ENCODE measurements around the gene RNF7. TPM values are rescaled to one million over a fixed set of nuclear protein-coding genes. Genes with fewer than 3 reads are reported as not detected.

RNF7 gene
- polyA plus RNA-seq, 1 donor: 110 TPM

DNA sequence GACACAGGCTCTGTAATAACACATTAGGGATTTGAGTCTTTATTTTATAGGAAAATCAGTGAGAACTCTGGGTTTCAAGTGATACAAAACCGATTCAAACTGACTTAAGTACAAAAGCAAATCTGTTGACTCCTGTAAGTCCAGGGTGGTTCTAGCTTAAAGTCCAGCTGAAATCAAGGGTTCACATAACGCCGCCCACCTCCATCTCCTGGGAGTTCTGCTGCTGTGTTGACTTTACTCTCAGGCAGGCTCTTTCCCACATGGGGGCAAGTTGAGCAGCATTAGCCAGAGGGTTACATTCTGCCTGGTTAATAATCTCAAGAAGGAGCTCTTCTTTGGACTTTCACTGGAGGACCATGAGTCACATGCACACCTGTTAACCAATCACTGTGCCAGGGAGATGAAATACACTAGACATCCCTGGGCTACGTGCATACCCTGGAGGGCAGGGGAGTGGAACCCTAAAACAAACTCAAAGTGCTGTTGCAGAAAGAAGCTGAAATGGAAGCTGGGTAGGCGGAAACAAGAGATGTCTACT, 9.7 kb upstream of the RNF7 start:
- no peaks in the 10 kb centered on the region for H3K9me3 ChIP-seq (ENCODE audit: control insufficient read depth, low read depth, low read length)
- DNase-seq: peak; percentile 45 to 83
- H3K4me3 ChIP-seq (ENCODE audit: low read length): no peak overlapping the region
- peaks cover 4% of the 10 kb centered on the region for H3K4me1 ChIP-seq (ENCODE audit: control insufficient read depth, insufficient read depth, low read length)
- no peaks in the 10 kb centered on the region for H3K27me3 ChIP-seq (ENCODE audit: control insufficient read depth, insufficient read depth, low read length)
- no peaks in the 10 kb centered on the region for H3K36me3 ChIP-seq (ENCODE audit: control insufficient read depth, insufficient read depth, low read length)
- peak overlapping the region; percentile 34 for H3K27ac ChIP-seq (ENCODE audit: low read length)
- WGBS (ENCODE audit: insufficient coverage, low lambda C conversion rate): 100% methylated on average over 1 of the region's 5 CpGs

- no peak for DNase-seq
- no peaks in the 10 kb centered on the region for H3K27me3 ChIP-seq (ENCODE audit: control insufficient read depth, insufficient read depth, low read length)
- no peak overlapping the region for H3K4me3 ChIP-seq (ENCODE audit: low read length)
- no peaks in the 10 kb centered on the region for H3K9me3 ChIP-seq (ENCODE audit: control insufficient read depth, low read depth, low read length)
- WGBS (ENCODE audit: insufficient coverage, low lambda C conversion rate): 86% methylated on average over 2 of the region's 4 CpGs
- H3K27ac ChIP-seq (ENCODE audit: low read length): no peak overlapping the region
- peaks cover 4% of the 10 kb centered on the region for H3K4me1 ChIP-seq (ENCODE audit: control insufficient read depth, insufficient read depth, low read length)
- H3K36me3 ChIP-seq (ENCODE audit: control insufficient read depth, insufficient read depth, low read length): no peaks in the 10 kb centered on the region
These were observed 8.9 kb upstream of the RNF7 start for GRCh38 chr3:141729240-141729639.

- H3K9me3 ChIP-seq (ENCODE audit: control insufficient read depth, low read depth, low read length): no peaks in the 10 kb centered on the region
- H3K27ac ChIP-seq (ENCODE audit: low read length): no peak overlapping the region
- peaks cover 5% of the 10 kb centered on the region for H3K4me1 ChIP-seq (ENCODE audit: control insufficient read depth, insufficient read depth, low read length)
- H3K27me3 ChIP-seq (ENCODE audit: control insufficient read depth, insufficient read depth, low read length): no peaks in the 10 kb centered on the region
- H3K4me3 ChIP-seq (ENCODE audit: low read length): no peak overlapping the region
- H3K36me3 ChIP-seq (ENCODE audit: control insufficient read depth, insufficient read depth, low read length): no peaks in the 10 kb centered on the region
- no peak for DNase-seq
These were observed 2.9 kb upstream of the RNF7 start for GRCh38 chr3:141735176-141735575.

GRCh38 chr3:141735770-141736465, 2.2 kb upstream of the RNF7 start:
- no peak for DNase-seq
- 88% methylated on average over 4 of the region's 7 CpGs for WGBS (ENCODE audit: insufficient coverage, low lambda C conversion rate)
- H3K4me3 ChIP-seq (ENCODE audit: low read length): no peak overlapping the region
- no peaks in the 10 kb centered on the region for H3K27me3 ChIP-seq (ENCODE audit: control insufficient read depth, insufficient read depth, low read length)
- no peaks in the 10 kb centered on the region for H3K9me3 ChIP-seq (ENCODE audit: control insufficient read depth, low read depth, low read length)
- H3K4me1 ChIP-seq (ENCODE audit: control insufficient read depth, insufficient read depth, low read length): peaks cover 8% of the 10 kb centered on the region
- no peak overlapping the region for H3K27ac ChIP-seq (ENCODE audit: low read length)
- no peaks in the 10 kb centered on the region for H3K36me3 ChIP-seq (ENCODE audit: control insufficient read depth, insufficient read depth, low read length)

- Histone ChIP-seq H3K4me3 (ENCODE audit: low read length) (no peak overlapping the region), H3K9me3 (ENCODE audit: control insufficient read depth, low read depth, low read length) (no peaks in the 10 kb centered on the region), H3K27me3 (ENCODE audit: control insufficient read depth, insufficient read depth, low read length) (no peaks in the 10 kb centered on the region), H3K27ac (ENCODE audit: low read length) (no peak overlapping the region), H3K4me1 (ENCODE audit: control insufficient read depth, insufficient read depth, low read length) (peaks cover 15% of the 10 kb centered on the region), H3K36me3 (ENCODE audit: control insufficient read depth, insufficient read depth, low read length) (no peaks in the 10 kb centered on the region)
- DNase-seq: no peak
- no CpG with 5 or more reads among the region's 10 CpGs for WGBS (ENCODE audit: insufficient coverage, low lambda C conversion rate)
These were observed 1.0 kb upstream of the RNF7 start for GRCh38 chr3:141737093-141737492.

DNA sequence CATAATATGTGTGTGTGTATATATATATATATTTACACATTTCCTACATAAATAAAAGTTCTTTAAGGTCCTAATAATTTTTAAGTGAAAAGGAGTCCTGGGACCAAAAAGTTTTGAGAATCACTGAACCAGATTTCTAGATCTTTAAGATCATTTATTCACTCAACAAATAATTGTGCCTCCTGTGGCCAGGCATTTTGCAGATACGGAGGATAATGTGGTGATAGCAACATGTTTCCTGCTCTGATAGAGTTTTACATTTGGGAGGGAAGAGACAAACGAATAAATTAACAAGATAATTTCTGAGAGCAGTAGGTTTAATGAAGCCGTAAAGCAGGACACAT, 448 bp upstream of the RNF7 start:
- H3K4me3 ChIP-seq (ENCODE audit: low read length): peak overlapping the region; percentile 38

GRCh38 chr3:141738891-141739363, 829 bp downstream of the RNF7 start:
- peak overlapping the region; percentile 96 for H3K4me3 ChIP-seq (ENCODE audit: low read length)
- H3K4me1 ChIP-seq (ENCODE audit: control insufficient read depth, insufficient read depth, low read length): peaks cover 18% of the 10 kb centered on the region
- peak overlapping the region; percentile 91 for H3K27ac ChIP-seq (ENCODE audit: low read length)
- DNase-seq: no peak
- WGBS (ENCODE audit: insufficient coverage, low lambda C conversion rate): 0% methylated on average over 1 of the region's 11 CpGs
- no peaks in the 10 kb centered on the region for H3K27me3 ChIP-seq (ENCODE audit: control insufficient read depth, insufficient read depth, low read length)
- no peaks in the 10 kb centered on the region for H3K9me3 ChIP-seq (ENCODE audit: control insufficient read depth, low read depth, low read length)
- H3K36me3 ChIP-seq (ENCODE audit: control insufficient read depth, insufficient read depth, low read length): no peaks in the 10 kb centered on the region

More for the DNA sequence above, 448 bp upstream of the RNF7 start:
- Histone ChIP-seq H3K36me3 (ENCODE audit: control insufficient read depth, insufficient read depth, low read length) (no peaks in the 10 kb centered on the region), H3K27me3 (ENCODE audit: control insufficient read depth, insufficient read depth, low read length) (no peaks in the 10 kb centered on the region), H3K27ac (ENCODE audit: low read length) (peak overlapping the region; percentile 90), H3K9me3 (ENCODE audit: control insufficient read depth, low read depth, low read length) (no peaks in the 10 kb centered on the region), H3K4me1 (ENCODE audit: control insufficient read depth, insufficient read depth, low read length) (peaks cover 18% of the 10 kb centered on the region)
- no CpG with 5 or more reads among the region's 3 CpGs for WGBS (ENCODE audit: insufficient coverage, low lambda C conversion rate)
- DNase-seq: no peak

- H3K36me3 ChIP-seq (ENCODE audit: control insufficient read depth, insufficient read depth, low read length): peaks cover 6% of the 10 kb centered on the region
- DNase-seq: peak in 1 of 2 donors; percentile 14
- WGBS (ENCODE audit: insufficient coverage, low lambda C conversion rate): no CpG with 5 or more reads among the region's 2 CpGs
- peaks cover 23% of the 10 kb centered on the region for H3K4me1 ChIP-seq (ENCODE audit: control insufficient read depth, insufficient read depth, low read length)
- no peaks in the 10 kb centered on the region for H3K27me3 ChIP-seq (ENCODE audit: control insufficient read depth, insufficient read depth, low read length)
- H3K27ac ChIP-seq (ENCODE audit: low read length): peak overlapping the region; percentile 91
- peak overlapping the region; percentile 96 for H3K4me3 ChIP-seq (ENCODE audit: low read length)
- no peaks in the 10 kb centered on the region for H3K9me3 ChIP-seq (ENCODE audit: control insufficient read depth, low read depth, low read length)
These were observed 1.6 kb downstream of the RNF7 start for GRCh38 chr3:141739731-141740130.

GRCh38 chr3:141740349-141740748, 2.3 kb downstream of the RNF7 start:
- Histone ChIP-seq H3K4me3 (ENCODE audit: low read length) (peak overlapping the region; percentile 96), H3K27me3 (ENCODE audit: control insufficient read depth, insufficient read depth, low read length) (no peaks in the 10 kb centered on the region), H3K4me1 (ENCODE audit: control insufficient read depth, insufficient read depth, low read length) (peaks cover 23% of the 10 kb centered on the region), H3K36me3 (ENCODE audit: control insufficient read depth, insufficient read depth, low read length) (peaks cover 11% of the 10 kb centered on the region), H3K9me3 (ENCODE audit: control insufficient read depth, low read depth, low read length) (no peaks in the 10 kb centered on the region), H3K27ac (ENCODE audit: low read length) (peak overlapping the region; percentile 91)
- peak; percentile 81 to 92 for DNase-seq

DNA sequence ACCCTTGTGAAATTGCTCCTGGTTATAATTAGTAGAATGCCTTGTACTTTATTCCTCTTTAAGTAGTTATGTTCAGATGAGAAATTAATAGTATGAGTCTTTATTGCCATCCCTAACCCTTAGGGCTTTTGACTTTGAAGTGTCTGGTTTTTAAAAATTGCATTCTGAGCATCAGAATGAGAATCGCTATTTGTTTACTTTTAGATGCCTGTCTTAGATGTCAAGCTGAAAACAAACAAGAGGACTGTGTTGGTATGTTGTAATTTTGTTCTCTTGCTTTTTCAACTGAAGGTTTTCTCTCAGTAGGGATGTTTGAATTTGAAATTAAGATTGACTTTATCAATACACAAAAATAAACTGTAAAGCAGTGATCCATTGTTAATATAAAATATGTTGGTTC, 5.2 kb downstream of the RNF7 start:
- Histone ChIP-seq H3K4me3 (ENCODE audit: low read length) (no peak overlapping the region), H3K27me3 (ENCODE audit: control insufficient read depth, insufficient read depth, low read length) (no peaks in the 10 kb centered on the region), H3K27ac (ENCODE audit: low read length) (peak overlapping the region; percentile 32), H3K4me1 (ENCODE audit: control insufficient read depth, insufficient read depth, low read length) (peaks cover 23% of the 10 kb centered on the region), H3K9me3 (ENCODE audit: control insufficient read depth, low read depth, low read length) (no peaks in the 10 kb centered on the region), H3K36me3 (ENCODE audit: control insufficient read depth, insufficient read depth, low read length) (peaks cover 31% of the 10 kb centered on the region)
- DNase-seq: no peak
- no CpG with 5 or more reads among the region's 1 CpG for WGBS (ENCODE audit: insufficient coverage, low lambda C conversion rate)

- Histone ChIP-seq H3K4me3 (ENCODE audit: low read length) (no peak overlapping the region), H3K27ac (ENCODE audit: low read length) (no peak overlapping the region), H3K4me1 (ENCODE audit: control insufficient read depth, insufficient read depth, low read length) (peaks cover 8% of the 10 kb centered on the region), H3K36me3 (ENCODE audit: control insufficient read depth, insufficient read depth, low read length) (peaks cover 48% of the 10 kb centered on the region), H3K9me3 (ENCODE audit: control insufficient read depth, low read depth, low read length) (no peaks in the 10 kb centered on the region), H3K27me3 (ENCODE audit: control insufficient read depth, insufficient read depth, low read length) (no peaks in the 10 kb centered on the region)
- WGBS (ENCODE audit: insufficient coverage, low lambda C conversion rate): no CpG with 5 or more reads among the region's 4 CpGs
- DNase-seq: no peak
These were observed 8.9 kb downstream of the RNF7 start for GRCh38 chr3:141746962-141747361.
